DLD1 (cell line): ENCODE data around the gene TTLL3.
"Not testable (repeated sequence)": the region's sequence is repeated elsewhere in the genome, so short reads cannot be mapped to it uniquely, and the experiment has no call there.

ENCODE experiments used
- in situ Hi-C: cut with HindIII; loops from 2 replicates; pipeline ENCODE4 v1.10.0; 2017; ENCODE audit warnings: low sequenced_read_pairs

TTLL3 gene

GRCh38 chr3:9865125-9865637 lies 55.1 kb downstream of the TTLL3 start:
- in situ Hi-C loops: loop anchor here (10.0 kb wide), 1 partner anchor 150 kb away; no protein-coding TSS in a partner anchor

GRCh38 chr3:9866639-9867038 lies 56.6 kb downstream of the TTLL3 start:
- in situ Hi-C loops: loop anchor here (10.0 kb wide), 1 partner anchor 148 kb away; no protein-coding TSS in a partner anchor

- in situ Hi-C loops: loop anchor here (10.0 kb wide), 1 partner anchor 148 kb away; no protein-coding TSS in a partner anchor
These were observed 57.0 kb downstream of the TTLL3 start for GRCh38 chr3:9867106-9867505.

GRCh38 chr3:9869955-9870354 lies 59.9 kb downstream of the TTLL3 start:
- in situ Hi-C loops: loop anchor here (10.0 kb wide), 1 partner anchor 145 kb away; no protein-coding TSS in a partner anchor

GRCh38 chr3:9870978-9871377 lies 60.9 kb downstream of the TTLL3 start:
- in situ Hi-C loops: no loop called here

- in situ Hi-C loops: not testable (repeated sequence)
These were observed 62.0 kb downstream of the TTLL3 start for GRCh38 chr3:9872067-9872466.

GRCh38 chr3:9875448-9875847 lies 65.4 kb downstream of the TTLL3 start:
- in situ Hi-C loops: no loop called here

GRCh38 chr3:9876255-9876654 lies 66.2 kb downstream of the TTLL3 start:
- in situ Hi-C loops: not testable (repeated sequence)

- in situ Hi-C loops: no loop called here
These were observed 66.9 kb downstream of the TTLL3 start for GRCh38 chr3:9876991-9877390.

GRCh38 chr3:9878700-9879099 lies 68.6 kb downstream of the TTLL3 start:
- in situ Hi-C loops: no loop called here

GRCh38 chr3:9879830-9880549 lies 69.9 kb downstream of the TTLL3 start, which contains the start of gene CIDEC:
Gene CIDEC (minus strand): TSS chr3:9880253. CDS start chr3:9878486, 1,767 bp downstream.
- in situ Hi-C loops: no loop called here

- in situ Hi-C loops: no loop called here
These were observed 71.4 kb downstream of the TTLL3 start for GRCh38 chr3:9881441-9881840.

GRCh38 chr3:9883706-9884554 lies 73.9 kb downstream of the TTLL3 start:
- in situ Hi-C loops: no loop called here

GRCh38 chr3:9884555-9885165 lies 74.6 kb downstream of the TTLL3 start:
- in situ Hi-C loops: no loop called here
